Caki2 (cell line): ENCODE measurements around the gene PDE1A. TPM values are rescaled to one million over a fixed set of nuclear protein-coding genes. Genes with fewer than 3 reads are reported as not detected.

Experiments used
- DNase-seq: peaks from one replicate; pipeline ENCODE4 v3.0.0-alpha.2; 2015; ENCODE audit warnings: low read depth
- in situ Hi-C: cut with HindIII; loops from 2 replicates; pipeline ENCODE4 v1.10.0; 2016; ENCODE audit warnings: low sequenced_read_pairs, low pct_unique_long_range_greater_than_20kb, mixed read lengths
- total RNA-seq: library from RNA; depleted of rRNA; stranded (reverse); fragments of >200 nt; shearing (Covaris generic); gene quantifications from 2 replicates; pipeline ENCODE4 v1.2.3, GENCODE V29; 2014; ENCODE audit warnings: low replicate concordance; rRNA removed

The PDE1A gene
- total RNA-seq, result not detected in 2 replicates

DNA sequence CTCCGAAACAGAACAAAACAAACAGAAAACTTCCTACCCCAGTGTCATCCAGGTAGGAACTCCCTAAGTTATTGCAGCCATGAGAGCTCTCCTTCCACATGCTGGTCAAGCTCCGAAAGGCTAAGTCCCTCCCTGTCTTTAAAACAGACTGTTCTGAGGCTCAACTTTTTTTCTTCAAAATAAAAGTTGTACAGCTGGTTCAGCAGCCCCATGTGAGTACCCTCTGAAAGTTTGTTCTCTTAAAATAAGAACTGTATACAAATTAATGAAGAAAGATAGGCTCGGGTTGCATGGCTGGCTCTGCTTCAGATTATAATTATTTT is at the start of gene PDE1A:
Gene PDE1A (minus strand): TSS at position 119 of the 323 bp plus-strand sequence.
- in situ Hi-C loops, result no loop called here
- no peak for DNase-seq

DNA sequence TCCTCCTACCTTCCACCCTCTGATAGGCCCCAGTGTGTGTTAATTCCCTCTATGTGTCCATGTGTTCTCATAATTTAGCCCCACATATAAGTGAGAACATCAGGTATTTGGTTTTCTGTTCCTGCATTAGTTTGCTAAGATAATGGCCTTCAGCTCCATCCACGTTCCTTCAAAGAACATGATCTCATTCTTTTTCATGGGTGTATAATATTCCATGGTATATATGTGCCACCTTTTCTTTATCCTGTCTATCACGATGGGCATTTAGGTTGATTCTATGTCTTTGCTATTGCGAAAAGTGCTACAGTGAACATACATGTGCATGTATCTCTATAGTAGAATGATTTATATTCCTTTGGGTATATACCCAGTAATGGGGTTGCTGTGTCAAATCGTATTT is 46.8 kb upstream of the PDE1A start:
- no peak for DNase-seq
- in situ Hi-C loops, result no loop called here

DNA sequence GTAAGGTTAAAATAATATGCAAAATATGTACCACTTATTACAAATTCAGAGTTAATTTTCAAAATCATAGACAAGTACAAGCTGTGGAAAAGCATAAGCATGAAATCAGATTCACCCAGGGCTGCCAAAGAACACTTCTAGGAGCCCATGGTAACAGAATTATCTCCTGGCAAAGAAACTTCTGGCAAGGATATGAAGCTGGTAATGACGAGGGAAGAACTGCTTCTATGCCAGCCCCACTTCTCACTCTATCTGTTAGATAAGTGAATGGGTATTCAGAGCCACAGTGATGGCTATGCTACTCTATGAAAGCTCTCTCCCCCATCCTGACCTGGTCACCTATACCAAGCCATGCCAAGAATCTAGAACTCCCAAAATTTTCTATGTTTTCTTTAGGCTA is 36.9 kb upstream of the PDE1A start:
- no peak for DNase-seq
- in situ Hi-C loops, result no loop called here

DNA sequence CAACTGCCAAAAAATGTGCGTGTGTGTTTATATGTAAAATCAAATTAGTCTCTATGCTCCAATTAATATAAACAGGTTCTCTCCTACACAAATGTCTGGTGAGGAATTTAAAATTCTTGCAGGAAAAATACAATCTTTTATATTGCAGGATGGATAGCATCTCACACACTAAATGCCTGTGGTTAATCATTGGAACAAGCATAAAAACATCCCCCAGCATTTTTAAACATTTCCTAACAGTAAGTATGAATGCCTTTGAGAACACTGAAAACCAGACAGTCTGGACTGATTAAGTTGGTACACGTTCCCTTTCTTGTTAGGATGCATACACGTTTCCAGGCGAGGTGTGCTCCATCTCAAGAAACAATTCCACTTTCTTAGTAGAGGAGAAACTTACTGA is 29.9 kb upstream of the PDE1A start:
- in situ Hi-C loops, result no loop called here
- no peak for DNase-seq

DNA sequence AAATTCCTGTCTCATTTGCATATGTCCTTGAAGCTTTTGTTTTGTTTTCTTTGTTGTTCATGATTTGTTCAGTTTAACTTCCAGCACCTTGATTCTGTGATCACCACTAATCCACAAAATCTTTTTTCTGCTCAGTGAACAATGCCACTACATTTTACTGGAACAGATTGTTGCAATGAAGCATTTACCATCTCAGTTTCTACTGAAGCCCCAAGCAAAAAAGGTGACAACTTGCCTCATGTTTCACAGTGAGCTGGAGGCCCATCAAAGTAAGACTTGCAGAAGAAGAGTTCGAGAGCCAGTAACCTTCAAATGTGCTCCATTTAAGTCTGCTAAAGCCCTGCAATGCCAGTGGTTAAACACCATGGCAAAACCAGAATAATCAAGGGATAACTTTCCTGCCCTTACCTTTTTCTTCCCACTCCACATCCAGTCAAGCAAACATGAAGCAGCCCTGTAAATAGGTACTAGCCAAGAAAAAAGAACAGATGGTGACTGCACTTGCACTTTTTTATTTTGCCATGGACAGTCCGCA is 25.7 kb upstream of the PDE1A start:
- in situ Hi-C loops, result no loop called here
- no peak for DNase-seq

DNA sequence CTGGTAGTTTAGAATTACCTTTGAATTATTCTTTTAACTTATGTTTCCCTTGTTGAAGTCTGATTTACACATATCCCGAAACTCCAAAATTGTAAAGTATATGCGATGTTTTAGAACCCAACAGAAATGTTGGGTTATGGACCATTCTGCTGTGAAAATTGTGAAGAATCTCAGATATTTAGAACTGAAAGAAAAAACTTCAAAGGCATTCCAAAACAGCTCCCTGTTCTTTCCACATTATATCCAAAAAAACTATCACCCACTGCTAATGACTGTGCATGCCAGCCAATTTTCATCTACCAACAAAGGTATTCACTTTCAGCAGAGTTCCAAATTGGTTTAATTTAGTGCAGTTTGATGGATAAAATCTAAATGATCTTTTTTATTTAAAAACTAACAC is 21.5 kb upstream of the PDE1A start:
- in situ Hi-C loops, result no loop called here
- no peak for DNase-seq

DNA sequence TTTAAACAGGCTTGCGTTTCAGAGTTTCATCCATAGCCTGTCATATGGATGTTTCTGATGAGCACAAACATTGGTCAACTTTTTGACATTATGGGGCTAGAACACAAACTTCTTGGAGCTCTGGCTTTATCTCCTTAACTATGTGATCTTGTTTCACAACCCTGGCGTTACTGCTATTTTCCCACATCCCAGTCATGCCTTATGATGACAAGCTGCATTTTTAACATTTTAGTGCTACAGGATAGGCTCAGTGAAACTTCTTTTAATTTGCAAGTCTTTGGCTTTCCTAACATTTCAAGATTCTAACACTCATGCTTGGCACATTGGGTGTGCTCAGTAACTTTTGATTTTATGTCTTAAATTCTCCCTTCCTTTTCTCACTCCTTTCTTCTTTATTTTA is 21.0 kb upstream of the PDE1A start:
- in situ Hi-C loops, result no loop called here
- no peak for DNase-seq

DNA sequence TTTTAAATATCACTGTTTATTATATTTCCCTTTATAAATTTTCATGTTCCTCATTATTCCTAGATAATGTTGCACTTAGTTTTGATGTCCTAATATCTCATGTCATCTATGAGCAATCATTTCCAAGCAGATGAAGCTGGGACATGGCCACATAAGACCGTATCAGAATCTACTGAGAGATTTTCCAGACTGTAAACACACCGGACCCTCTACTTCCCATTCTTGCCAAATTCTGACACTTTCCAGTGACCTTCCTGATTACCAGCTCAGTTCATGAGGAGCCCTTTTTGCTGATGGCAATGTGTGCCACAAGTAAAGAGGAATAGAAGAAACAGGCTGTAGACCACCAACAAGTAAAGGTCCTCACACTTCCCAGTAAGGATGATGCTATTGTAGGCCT is 20.3 kb upstream of the PDE1A start:
- in situ Hi-C loops, result no loop called here

DNA sequence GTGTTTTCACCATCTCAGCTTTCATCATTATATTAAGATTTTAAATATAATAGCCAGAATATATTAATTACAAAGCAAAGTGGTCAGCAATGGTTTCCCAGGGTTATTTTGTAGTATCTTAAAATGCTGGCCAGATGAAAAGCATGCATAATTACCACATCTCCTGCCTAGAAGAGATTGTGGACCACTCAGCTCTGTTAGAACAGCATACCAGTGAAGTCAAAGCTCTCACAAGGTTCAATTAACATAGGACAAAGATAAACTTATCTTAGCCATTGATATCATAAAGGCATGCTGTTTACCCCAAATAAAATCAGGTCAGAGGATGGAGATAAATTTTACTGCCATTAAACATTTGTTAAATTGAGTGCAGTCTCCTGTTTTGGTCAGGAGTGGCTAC is 19.3 kb upstream of the PDE1A start:
- in situ Hi-C loops, result no loop called here
- no peak for DNase-seq

More for the DNA sequence above, 20.3 kb upstream of the PDE1A start:
- no peak for DNase-seq

DNA sequence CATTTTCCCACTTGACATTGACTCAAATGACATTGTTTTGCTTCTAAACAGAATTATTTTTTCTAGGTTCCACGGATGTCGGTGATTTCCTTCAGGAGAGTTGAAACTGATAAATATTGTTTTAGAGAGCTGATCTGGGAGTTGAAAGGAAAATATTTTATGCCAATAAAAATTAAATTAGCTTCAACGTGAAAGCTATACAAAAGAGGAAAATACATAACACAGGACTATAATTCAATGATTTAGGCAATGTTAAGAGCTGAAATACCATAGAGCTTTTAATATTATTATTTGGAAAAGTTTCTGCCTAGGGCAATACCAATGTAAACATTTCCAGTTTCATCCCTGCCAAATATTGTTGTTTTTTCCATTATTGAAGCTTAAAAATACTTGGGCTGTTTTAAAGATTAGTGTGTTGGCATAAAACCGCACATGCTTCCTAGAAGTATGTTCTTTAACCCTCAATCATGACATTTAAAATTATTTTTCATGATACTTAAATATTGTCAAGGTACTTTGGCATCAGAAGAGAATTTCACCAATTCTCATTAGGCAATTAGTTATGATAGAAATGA is 18.6 kb upstream of the PDE1A start:
- in situ Hi-C loops, result no loop called here
- DNase-seq, result no peak

DNA sequence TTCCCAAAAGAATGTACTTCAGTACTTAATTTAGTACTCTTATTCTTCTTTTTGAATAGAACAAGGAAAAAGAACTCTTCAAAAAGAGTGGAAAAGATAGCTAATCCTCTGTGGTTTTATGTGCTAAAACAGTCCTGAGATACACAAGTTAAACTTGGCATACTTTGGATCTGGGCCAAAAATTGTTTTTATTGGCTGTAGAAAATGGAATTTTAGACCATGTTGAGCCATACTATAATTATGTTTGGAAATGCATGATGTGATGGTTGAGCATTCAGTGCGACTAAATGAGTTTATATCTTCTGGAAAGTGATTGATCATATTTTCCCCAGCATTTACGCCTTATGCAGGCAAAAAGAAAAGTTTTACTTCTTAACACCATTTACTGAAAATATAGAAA is 18.0 kb upstream of the PDE1A start:
- in situ Hi-C loops, result no loop called here
- DNase-seq, result no peak

DNA sequence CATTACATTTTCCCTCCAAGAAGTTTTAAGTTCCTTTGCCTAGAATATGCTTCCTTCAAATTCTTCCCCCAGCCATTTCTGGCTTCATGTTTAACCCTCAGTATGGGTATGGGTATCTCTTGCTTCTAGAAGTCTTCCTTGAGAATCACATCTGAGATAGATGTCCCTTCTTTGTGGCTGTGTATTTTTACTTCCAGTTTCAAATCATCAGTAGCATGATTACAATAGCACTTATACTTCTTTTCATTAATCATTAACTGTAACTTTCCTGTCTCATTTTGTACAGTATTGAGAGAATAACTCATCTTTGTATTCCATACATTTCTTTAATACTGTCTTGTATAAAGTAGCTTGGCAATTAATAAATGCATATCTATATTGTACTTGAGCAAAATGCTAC is 17.3 kb upstream of the PDE1A start:
- in situ Hi-C loops, result no loop called here
- DNase-seq, result no peak

DNA sequence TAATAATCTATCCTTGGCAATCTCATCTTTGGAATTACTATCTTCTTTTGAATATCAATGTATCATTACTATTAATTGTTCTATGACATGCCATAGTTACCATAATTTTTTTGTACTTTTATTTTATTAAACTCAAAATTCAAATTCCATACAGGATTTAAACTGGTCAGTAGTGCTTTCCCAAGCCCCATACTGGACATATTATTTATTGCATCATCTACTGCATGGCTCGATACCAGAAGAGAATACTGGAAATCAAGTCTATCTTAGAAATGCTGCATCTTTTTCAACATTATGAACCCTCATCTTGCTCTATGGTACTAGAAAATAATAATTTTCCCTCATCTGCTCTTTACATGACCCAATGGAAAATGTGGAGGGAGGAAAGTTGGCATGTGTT is 9.4 kb upstream of the PDE1A start:
- in situ Hi-C loops, result no loop called here
- DNase-seq, result no peak

DNA sequence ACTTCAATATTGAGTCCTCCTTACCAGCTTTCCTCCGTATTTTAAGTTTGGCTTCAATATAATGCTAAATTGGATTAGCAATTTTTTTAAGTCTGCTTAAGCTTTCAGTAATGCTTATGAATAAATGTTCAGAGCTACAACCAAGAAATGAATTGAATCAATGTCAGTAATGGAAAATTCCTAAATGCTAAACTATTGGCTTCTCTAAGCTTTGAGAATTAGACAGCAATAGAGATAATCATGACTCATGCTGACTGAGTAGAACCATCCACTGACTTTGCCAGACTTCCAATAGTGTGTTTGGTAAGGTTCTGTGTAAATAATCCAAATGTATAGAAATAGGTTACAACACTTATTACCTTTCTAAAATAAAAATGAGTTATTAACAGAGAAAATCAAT is 8.9 kb upstream of the PDE1A start:
- in situ Hi-C loops, result no loop called here
- no peak for DNase-seq

DNA sequence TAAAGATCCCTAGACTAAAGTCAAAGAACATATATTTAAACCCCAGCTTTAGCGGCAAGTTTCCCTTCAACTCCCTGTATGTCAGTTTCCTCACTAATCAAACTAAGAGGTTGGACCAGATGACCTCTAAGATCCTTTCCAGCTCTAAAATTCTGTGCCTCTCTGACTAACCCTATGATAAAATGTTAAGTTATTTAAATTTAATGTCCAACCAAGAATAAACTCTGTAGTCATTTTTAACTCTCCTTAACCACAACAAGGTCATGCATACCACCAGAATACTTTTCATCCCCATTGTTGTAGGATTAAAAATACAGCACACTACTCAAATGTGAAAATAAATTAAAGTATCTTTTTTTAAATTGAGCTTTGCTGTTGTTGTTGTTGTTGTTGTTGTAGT is 5.2 kb upstream of the PDE1A start:
- no peak for DNase-seq
- in situ Hi-C loops, result no loop called here

DNA sequence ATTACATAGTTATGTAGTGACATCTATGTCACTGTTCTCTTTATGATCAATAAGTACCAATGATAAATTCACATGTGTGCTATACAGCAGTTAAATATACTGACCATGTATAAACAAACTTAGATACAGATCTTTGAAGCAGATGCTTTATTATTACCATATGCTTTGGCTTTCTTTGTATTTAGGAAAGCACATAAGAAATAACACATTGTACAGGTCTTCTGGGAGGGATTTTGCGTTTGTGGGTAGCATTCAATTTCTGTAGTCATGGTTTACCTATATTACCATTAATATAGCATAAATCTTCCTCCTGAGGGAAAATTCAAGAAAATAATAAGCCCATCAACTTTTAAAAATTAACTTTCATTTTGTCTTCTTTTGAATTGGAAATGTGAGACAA is 1.6 kb upstream of the PDE1A start:
- no peak for DNase-seq
- in situ Hi-C loops, result no loop called here

DNA sequence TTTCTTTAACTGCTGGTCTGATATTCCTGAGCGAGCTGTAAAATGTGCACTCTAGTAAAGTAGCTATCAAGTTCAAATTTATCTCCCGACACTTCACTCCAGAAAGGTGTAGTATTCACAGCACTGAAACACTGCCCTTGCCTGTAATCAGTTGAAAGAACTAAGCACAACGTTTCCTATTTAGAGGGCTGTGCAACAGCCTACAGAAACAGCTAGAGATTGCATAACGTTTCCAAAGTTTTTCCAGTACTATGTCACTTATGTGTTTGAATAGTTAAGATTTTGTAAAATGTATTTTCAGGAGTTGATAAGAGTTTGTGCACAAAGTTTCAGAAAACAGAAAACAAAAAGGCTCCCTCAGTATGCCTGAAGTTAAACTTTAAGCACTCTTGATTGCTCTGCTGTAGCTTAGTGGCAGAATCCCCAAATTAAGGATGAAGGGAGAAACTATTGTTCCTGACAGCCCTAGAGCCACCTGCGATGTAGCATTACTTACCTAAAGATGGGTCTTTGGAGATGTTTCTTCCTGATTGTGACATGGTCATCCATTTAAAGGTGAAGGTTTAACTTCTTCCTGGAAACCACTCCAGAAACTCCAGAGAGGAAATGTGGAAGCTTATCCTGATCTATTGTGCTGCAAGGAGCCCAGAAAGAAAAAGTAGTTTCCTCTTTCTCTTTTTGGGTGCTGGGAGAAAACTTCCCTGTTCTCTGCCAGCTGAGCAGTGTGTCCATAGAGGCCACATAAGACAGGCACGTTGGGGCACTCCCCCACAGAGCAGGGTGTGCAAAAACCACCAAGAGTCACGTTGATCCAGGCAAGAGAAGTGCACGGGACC is 536 bp downstream of the PDE1A start:
- no peak for DNase-seq
- in situ Hi-C loops, result no loop called here

DNA sequence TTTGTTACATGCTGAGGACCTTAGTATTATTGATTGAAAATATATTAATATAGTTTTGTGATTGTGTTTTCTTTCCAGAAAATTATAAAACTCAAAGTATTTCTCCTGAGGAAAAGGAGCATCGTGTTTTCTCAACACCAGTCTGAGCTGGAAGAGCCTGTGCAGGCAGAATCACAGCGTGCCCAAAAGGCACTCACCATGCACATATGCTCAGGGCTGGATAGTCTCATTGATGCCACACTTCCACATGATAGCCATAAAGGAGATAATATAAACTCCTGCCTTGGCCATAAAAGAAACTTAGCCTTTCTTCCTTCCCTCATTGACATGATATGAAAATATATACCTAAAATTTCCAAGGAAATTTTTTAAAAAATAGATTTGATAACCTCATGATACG is 4.0 kb downstream of the PDE1A start:
- no peak for DNase-seq
- in situ Hi-C loops, result no loop called here

DNA sequence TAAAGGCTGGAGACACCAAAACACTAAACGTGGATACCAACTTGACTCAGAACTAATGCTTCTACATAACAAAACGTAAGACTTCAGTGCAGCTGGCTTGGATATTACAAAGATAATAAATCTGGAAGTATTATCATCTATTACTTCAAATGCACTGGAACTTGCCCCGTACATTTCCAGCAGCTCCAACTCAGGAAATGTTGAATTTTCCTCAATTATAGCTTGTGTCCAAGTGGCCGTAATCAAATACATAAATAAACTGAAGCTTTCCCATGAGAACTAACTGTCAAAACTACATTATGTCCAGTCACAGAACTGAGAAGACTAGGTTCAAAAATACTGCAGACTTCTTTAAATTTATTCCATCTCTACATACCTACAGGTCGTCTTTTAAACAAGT is 6.2 kb downstream of the PDE1A start:
- in situ Hi-C loops, result no loop called here
- no peak for DNase-seq

DNA sequence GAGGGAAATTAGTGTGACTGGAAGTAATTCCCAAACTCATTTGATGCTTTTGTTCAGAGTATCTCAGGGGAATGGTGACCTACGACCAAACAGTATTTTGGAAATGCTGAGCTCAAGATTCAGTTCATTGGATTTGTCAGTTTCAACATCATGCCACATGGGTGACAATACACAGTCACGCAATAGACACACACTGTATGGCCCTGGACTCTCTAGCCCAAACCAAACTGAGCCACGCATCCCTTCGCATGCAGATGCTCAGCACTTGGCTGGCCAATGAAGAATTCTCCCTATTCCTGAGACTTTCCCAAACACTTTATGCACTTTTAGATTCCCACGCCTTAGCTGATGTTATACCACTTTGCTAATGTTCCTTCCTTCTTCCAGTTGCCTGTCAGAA is 10.0 kb downstream of the PDE1A start:
- in situ Hi-C loops, result no loop called here
- no peak for DNase-seq
